Measurements from ENCODE around the gene UACA.

The UACA gene

GRCh38 chr15:70618929-70619328 is 144.4 kb downstream of the UACA start:
- no peak for DNase-seq

- no peak for DNase-seq
These were observed 145.5 kb downstream of the UACA start for GRCh38 chr15:70617911-70618287.

GRCh38 chr15:70617076-70617910 is 146.1 kb downstream of the UACA start:
- DNase-seq, result no peak

- DNase-seq, result peak in 1 of 4 experiments; percentile 12
These were observed 147.0 kb downstream of the UACA start for GRCh38 chr15:70616311-70616756.

GRCh38 chr15:70615435-70616310 is 147.7 kb downstream of the UACA start:
- DNase-seq, result no peak

GRCh38 chr15:70614221-70614620 is 149.1 kb downstream of the UACA start:
- no peak for DNase-seq

GRCh38 chr15:70613271-70613670 is 150.1 kb downstream of the UACA start:
- no peak for DNase-seq

- no peak for DNase-seq
These were observed 152.1 kb downstream of the UACA start for GRCh38 chr15:70611286-70611685.

- DNase-seq, result no peak
These were observed 152.8 kb downstream of the UACA start for GRCh38 chr15:70610541-70610940.

- no peak for DNase-seq
These were observed 153.5 kb downstream of the UACA start for GRCh38 chr15:70609889-70610288.

GRCh38 chr15:70608144-70608543 is 155.2 kb downstream of the UACA start:
- DNase-seq, result peak; percentile 15 to 44 (median 30)

GRCh38 chr15:70605606-70606410 is 157.6 kb downstream of the UACA start:
- DNase-seq, result no peak

- DNase-seq, result no peak
These were observed 158.6 kb downstream of the UACA start for GRCh38 chr15:70604666-70605315.

Measured in suppressor macrophage (primary cell).